Measurements from ENCODE around the gene AGBL3.

AGBL3 gene

GRCh38 chr7:135161669-135162068 is 175.4 kb downstream of the AGBL3 start:
- TF ChIP-seq, protein P1, sequence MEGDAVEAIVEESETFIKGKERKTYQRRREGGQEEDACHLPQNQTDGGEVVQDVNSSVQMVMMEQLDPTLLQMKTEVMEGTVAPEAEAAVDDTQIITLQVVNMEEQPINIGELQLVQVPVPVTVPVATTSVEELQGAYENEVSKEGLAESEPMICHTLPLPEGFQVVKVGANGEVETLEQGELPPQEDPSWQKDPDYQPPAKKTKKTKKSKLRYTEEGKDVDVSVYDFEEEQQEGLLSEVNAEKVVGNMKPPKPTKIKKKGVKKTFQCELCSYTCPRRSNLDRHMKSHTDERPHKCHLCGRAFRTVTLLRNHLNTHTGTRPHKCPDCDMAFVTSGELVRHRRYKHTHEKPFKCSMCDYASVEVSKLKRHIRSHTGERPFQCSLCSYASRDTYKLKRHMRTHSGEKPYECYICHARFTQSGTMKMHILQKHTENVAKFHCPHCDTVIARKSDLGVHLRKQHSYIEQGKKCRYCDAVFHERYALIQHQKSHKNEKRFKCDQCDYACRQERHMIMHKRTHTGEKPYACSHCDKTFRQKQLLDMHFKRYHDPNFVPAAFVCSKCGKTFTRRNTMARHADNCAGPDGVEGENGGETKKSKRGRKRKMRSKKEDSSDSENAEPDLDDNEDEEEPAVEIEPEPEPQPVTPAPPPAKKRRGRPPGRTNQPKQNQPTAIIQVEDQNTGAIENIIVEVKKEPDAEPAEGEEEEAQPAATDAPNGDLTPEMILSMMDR (IDR thresholded peaks at IDR 0.05; ENCODE audit: borderline replicate concordance, control extremely low read depth, extremely low read depth, insufficient read depth, missing control alignments) = no peak
- no peak for DNase-seq (ENCODE audit: low spot score)
- in situ Hi-C loops (cut with MboI; ENCODE audit: low sequenced_read_pairs, unreplicated experiment) = no loop called here

- TF ChIP-seq, protein P1 (IDR thresholded peaks at IDR 0.05; ENCODE audit: borderline replicate concordance, control extremely low read depth, extremely low read depth, insufficient read depth, missing control alignments) = no peak
- in situ Hi-C loops (cut with MboI; ENCODE audit: low sequenced_read_pairs, unreplicated experiment) = no loop called here
- DNase-seq (ENCODE audit: low spot score) = no peak
Observed at GRCh38 chr7:135162382-135163001, 176.2 kb downstream of the AGBL3 start.

GRCh38 chr7:135164357-135165061 is 178.2 kb downstream of the AGBL3 start:
- TF ChIP-seq, protein P1 (IDR thresholded peaks at IDR 0.05; ENCODE audit: borderline replicate concordance, control extremely low read depth, extremely low read depth, insufficient read depth, missing control alignments) = no peak
- DNase-seq (ENCODE audit: low spot score) = peak; percentile 24
- in situ Hi-C loops (cut with MboI; ENCODE audit: low sequenced_read_pairs, unreplicated experiment) = loop anchor here (5.0 kb wide), 1 partner anchor 172 kb away; no protein-coding TSS in a partner anchor

DNA sequence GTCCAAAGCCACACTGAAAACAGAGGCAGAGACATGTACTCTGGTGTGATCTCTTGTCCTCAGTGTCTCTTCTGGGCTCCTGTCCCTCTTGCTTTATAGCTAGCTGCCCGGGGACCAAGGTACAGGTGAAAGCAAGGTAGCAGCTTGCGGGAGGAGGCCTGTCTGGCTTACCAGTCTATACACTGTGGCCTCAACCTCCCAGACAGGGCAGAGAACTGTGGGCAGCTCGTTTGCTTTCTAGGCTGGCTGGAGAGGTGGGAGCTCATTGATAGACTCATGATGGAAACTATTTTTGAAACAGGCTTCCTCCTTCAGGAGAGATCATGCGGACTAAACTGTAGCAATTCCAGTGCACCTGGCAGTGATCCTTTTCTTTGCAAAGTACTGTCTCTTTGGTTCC is 179.6 kb downstream of the AGBL3 start:
- DNase-seq (ENCODE audit: low spot score) = peak; percentile 7
- in situ Hi-C loops (cut with MboI; ENCODE audit: low sequenced_read_pairs, unreplicated experiment) = loop anchor here (5.0 kb wide), 1 partner anchor 174 kb away; no protein-coding TSS in a partner anchor
- TF ChIP-seq, protein P1 (IDR thresholded peaks at IDR 0.05; ENCODE audit: borderline replicate concordance, control extremely low read depth, extremely low read depth, insufficient read depth, missing control alignments) = no peak

DNA sequence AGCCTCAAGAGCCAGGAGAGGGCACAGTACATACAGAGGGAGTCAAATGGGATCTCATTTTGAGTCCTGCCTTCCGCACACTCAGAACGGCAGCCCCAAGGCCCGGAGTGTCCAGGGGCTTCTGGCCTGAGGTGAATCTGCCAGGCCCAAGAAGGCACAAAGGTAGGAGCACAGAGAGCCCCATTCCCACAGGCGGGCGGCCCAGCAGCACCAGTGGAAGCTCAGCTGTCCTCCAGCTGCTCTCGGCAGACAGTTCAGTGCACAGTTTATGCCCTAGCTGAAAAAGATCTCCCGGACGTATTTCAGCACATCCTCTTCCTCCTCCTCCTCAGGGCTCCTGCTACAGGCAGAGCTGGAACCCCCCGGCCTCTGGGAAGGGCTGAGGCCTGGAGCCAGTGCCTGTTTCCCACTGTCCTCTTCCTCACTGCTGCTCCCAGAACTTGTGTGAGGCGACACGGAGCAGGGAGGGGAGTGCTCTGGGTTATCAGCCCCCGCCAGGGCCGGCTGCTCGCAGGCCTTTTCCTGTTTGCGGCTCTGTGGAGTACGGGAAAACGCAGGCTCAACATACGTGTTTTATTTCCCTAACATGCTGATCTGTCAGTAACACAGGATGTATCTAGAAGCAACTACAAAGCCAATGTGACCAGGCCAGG is 180.2 kb downstream of the AGBL3 start:
- DNase-seq (ENCODE audit: low spot score) = peak; percentile 7
- TF ChIP-seq, protein P1 (IDR thresholded peaks at IDR 0.05; ENCODE audit: borderline replicate concordance, control extremely low read depth, extremely low read depth, insufficient read depth, missing control alignments) = no peak
- in situ Hi-C loops (cut with MboI; ENCODE audit: low sequenced_read_pairs, unreplicated experiment) = loop anchor here (5.0 kb wide), 1 partner anchor 174 kb away; no protein-coding TSS in a partner anchor

GRCh38 chr7:135167365-135167917 is 181.1 kb downstream of the AGBL3 start:
- TF ChIP-seq, protein P1 (IDR thresholded peaks at IDR 0.05; ENCODE audit: borderline replicate concordance, control extremely low read depth, extremely low read depth, insufficient read depth, missing control alignments) = no peak
- in situ Hi-C loops (cut with MboI; ENCODE audit: low sequenced_read_pairs, unreplicated experiment) = loop anchor here (5.0 kb wide), 1 partner anchor 175 kb away; no protein-coding TSS in a partner anchor
- DNase-seq (ENCODE audit: low spot score) = peak; percentile 10
